ENCODE results near the gene PPFIA1. TPM values are rescaled to one million over a fixed set of nuclear protein-coding genes. Genes with fewer than 3 reads are reported as not detected.

The PPFIA1 gene
- total RNA-seq, 1 experiment from 2014 or later, result 63.4 TPM

DNA sequence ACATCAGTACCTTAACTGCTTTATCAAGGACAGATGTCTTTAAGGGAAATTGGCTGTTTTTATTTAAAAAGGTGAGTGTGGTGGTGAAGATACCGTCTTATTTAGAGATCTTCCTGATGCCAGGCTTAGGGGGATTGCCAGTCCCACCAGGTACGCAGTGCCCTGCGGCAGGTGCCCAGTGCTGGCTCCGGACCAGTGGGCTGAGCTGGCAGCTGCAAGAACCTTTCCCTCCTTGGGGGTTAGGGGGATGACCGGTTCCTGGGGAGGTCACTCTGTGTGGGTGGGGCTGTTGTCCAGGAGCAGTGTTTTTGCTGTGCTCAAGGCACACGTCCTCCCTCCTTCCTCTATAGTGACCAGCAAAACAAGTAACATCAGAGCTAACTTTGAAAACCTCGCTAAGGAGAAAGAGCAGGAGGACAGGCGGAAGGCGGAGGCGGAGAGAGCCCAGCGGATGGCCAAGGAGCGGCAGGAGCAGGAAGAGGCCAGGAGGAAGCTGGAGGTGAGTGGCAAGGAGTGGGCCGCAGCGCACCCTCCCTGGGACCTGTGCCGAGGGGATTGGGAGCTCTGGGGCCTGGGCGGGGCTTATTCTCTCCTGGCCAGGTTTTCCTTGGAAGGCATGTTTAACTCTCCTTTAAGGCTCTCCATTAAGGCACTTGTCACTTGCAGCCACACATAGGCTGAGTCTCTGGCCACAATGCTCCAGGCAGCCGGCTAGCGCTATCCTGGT lies 158.4 kb downstream of the PPFIA1 start:
- peaks cover 16 to 24% of the 10 kb centered on the region in 2 experiments for H3K4me1 Mint-ChIP-seq
- H3K9me3 Mint-ChIP-seq, result no peaks in the 10 kb centered on the region
- H3K18ac ChIP-seq (ENCODE audit: insufficient read length, low read depth, low read length), result no peak overlapping the region
- no peaks in the 10 kb centered on the region for H3K79me1 ChIP-seq (ENCODE audit: insufficient read depth, low read depth, low read length, poor library complexity, severe bottlenecking)
- DNase-seq, result no peak
- no peak overlapping the region for H3T11ph ChIP-seq (ENCODE audit: low read length)
- H3K4ac ChIP-seq (ENCODE audit: low read depth, low read length), result no peak overlapping the region
- H3K36me3 Mint-ChIP-seq (ENCODE audit: insufficient read depth in 1 of 3, low read depth in 3 of 3), result peaks cover 49 to 89% (median 86%) of the 10 kb centered on the region in 3 experiments; a peak in 6 of 7 replicates
- no peak overlapping the region for H4K8ac ChIP-seq (replicated peaks; ENCODE audit: insufficient read length, low read depth, low read length)
- H3K27me3 Mint-ChIP-seq (ENCODE audit: low read depth), result no peaks in the 10 kb centered on the region
- H3K56ac ChIP-seq (ENCODE audit: insufficient read length, low read depth, low read length), result no peak overlapping the region
- no peak overlapping the region for H3K9ac ChIP-seq (ENCODE audit: extremely low read depth, insufficient read length, low read length)
- H2AK5ac ChIP-seq (ENCODE audit: insufficient read length, low read length), result no peak overlapping the region
- H3K27ac ChIP-seq (ENCODE audit: insufficient read length, low read depth, low read length), result no peak overlapping the region
- H3K9me3 ChIP-seq (ENCODE audit: control insufficient read depth, low read depth, low read length), result no peaks in the 10 kb centered on the region
- no peak overlapping the region for H2BK20ac ChIP-seq (ENCODE audit: low read depth, low read length, poor library complexity, severe bottlenecking)
- peak overlapping the region in 1 of 3 experiments; percentile 71; a peak in 1 of 7 replicates for H3K27ac Mint-ChIP-seq
- H2BK120ac ChIP-seq (ENCODE audit: low read depth, low read length, poor library complexity, severe bottlenecking), result no peak overlapping the region
- WGBS (ENCODE audit: extremely low coverage, insufficient read length, low lambda C conversion rate), result no CpG with 5 or more reads among the region's 18 CpGs
- H3K79me2 ChIP-seq (ENCODE audit: insufficient read depth, low read length), result no peaks in the 10 kb centered on the region
- H3K4me2 ChIP-seq (ENCODE audit: insufficient read depth, insufficient read length, low read length), result no peak overlapping the region
- H2BK12ac ChIP-seq (ENCODE audit: insufficient read length, low read depth, low read length), result no peak overlapping the region
- no peak overlapping the region for H4K91ac ChIP-seq (ENCODE audit: insufficient read length, low read depth, low read length)
- no peaks in the 10 kb centered on the region for H3K27me3 ChIP-seq (ENCODE audit: insufficient read depth, low read length)
- H3K23me2 ChIP-seq (ENCODE audit: insufficient read length, low read depth, low read length, poor library complexity, severe bottlenecking), result no peaks in the 10 kb centered on the region
- H2BK15ac ChIP-seq (ENCODE audit: low read depth, low read length), result no peak overlapping the region
- no peak overlapping the region for H2BK5ac ChIP-seq (ENCODE audit: insufficient read length, low read length)
- TF ChIP-seq, protein P1, sequence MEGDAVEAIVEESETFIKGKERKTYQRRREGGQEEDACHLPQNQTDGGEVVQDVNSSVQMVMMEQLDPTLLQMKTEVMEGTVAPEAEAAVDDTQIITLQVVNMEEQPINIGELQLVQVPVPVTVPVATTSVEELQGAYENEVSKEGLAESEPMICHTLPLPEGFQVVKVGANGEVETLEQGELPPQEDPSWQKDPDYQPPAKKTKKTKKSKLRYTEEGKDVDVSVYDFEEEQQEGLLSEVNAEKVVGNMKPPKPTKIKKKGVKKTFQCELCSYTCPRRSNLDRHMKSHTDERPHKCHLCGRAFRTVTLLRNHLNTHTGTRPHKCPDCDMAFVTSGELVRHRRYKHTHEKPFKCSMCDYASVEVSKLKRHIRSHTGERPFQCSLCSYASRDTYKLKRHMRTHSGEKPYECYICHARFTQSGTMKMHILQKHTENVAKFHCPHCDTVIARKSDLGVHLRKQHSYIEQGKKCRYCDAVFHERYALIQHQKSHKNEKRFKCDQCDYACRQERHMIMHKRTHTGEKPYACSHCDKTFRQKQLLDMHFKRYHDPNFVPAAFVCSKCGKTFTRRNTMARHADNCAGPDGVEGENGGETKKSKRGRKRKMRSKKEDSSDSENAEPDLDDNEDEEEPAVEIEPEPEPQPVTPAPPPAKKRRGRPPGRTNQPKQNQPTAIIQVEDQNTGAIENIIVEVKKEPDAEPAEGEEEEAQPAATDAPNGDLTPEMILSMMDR (conservative IDR thresholded peaks at IDR 0.05), result no peak
- no peaks in the 10 kb centered on the region for H3K4me1 ChIP-seq (ENCODE audit: insufficient read depth, low read length)
- H4K20me1 ChIP-seq (ENCODE audit: control insufficient read depth, insufficient read depth, insufficient read length), result no peaks in the 10 kb centered on the region
- H4K5ac ChIP-seq (ENCODE audit: insufficient read length, low read depth, low read length), result no peak overlapping the region
- no peak overlapping the region; the same call in 1 of the 2 replicates for H3K14ac ChIP-seq (ENCODE audit: insufficient read depth, low read length)
- H3K4me3 Mint-ChIP-seq, result no peak overlapping the region
- H3K23ac ChIP-seq (ENCODE audit: insufficient read length, low read depth, low read length), result no peak overlapping the region
- H2AFZ ChIP-seq (ENCODE audit: low read length), result no peak overlapping the region

All from H9 (cell line).